GM20431 (cell line): Measurements from ENCODE around the gene NRXN3.
"Not testable (repeated sequence)": the region's sequence is repeated elsewhere in the genome, so short reads cannot be mapped to it uniquely, and the experiment has no call there.

Source experiments
- in situ Hi-C: fragments of 300-500 bp; cut with MseI, MboI; formaldehyde crosslinking; loops from one replicate; pipeline ENCODE4 v1.15.0; 2020; ENCODE audit warnings: low sequenced_read_pairs; ENCODE audit not compliant: unreplicated experiment

The NRXN3 gene

DNA sequence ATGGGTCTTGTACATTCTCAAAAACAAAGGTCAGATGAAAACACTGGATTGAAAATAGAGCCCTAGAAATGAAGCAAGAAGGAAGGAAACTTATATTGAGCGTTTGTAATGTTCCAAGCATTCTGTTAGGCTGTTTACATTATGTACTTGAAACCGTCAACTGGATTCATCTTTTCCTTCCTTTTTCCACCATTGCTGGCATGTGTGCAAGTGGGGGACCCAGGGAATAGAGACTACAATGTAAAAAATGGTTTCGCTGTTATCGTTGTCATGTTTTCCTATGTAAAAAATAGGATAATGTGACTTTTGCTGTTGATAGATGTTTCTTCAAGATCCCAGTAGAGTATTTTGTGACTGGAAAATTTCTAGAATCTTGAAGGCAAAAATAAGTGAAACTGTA is 913.2 kb downstream of the NRXN3 start:
- in situ Hi-C loops, result no loop called here

GRCh38 chr14:79084861-79085260 is 914.7 kb downstream of the NRXN3 start:
- in situ Hi-C loops, result no loop called here

GRCh38 chr14:79089576-79089975 is 919.4 kb downstream of the NRXN3 start:
- in situ Hi-C loops, result no loop called here

GRCh38 chr14:79090641-79091180 is 920.5 kb downstream of the NRXN3 start:
- in situ Hi-C loops, result no loop called here

DNA sequence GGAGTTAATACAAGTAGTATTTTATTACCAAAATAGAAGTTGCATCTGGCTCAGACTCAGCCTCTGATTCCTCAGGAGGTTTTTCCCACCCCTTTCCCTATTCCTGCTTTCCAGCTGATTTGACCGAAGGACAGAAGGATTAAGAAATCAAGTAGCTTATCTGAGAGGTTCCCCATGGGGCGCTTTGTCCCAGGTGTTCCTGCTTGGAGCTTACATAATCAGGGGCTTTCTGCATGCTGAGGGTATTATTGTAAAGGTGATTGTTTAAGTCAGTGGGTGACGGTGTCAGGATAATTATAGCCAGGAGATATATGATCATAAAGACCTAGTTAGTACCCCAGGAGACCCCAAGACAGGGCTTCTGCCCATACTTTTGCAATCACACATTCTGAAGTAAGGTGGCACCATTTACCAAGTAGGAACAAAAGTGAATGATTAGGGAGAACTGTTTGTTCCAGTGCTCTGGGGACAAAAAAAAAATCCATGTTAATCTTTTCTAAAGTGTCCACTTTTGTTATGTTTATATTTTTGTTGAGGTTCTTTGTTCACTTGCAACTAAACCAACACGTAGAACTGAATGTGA is 921.3 kb downstream of the NRXN3 start:
- in situ Hi-C loops, result no loop called here

GRCh38 chr14:79093531-79093930 is 923.4 kb downstream of the NRXN3 start:
- in situ Hi-C loops, result no loop called here

- in situ Hi-C loops, result no loop called here
Observed at GRCh38 chr14:79094951-79095350, 924.8 kb downstream of the NRXN3 start.

GRCh38 chr14:79096811-79097210 is 926.6 kb downstream of the NRXN3 start:
- in situ Hi-C loops, result no loop called here

- in situ Hi-C loops, result no loop called here
Observed at GRCh38 chr14:79098324-79098723, 928.2 kb downstream of the NRXN3 start.

GRCh38 chr14:79100578-79100977 is 930.4 kb downstream of the NRXN3 start:
- in situ Hi-C loops, result no loop called here

GRCh38 chr14:79101388-79101787 is 931.2 kb downstream of the NRXN3 start:
- in situ Hi-C loops, result no loop called here

GRCh38 chr14:79103764-79104163 is 933.6 kb downstream of the NRXN3 start:
- in situ Hi-C loops, result no loop called here

DNA sequence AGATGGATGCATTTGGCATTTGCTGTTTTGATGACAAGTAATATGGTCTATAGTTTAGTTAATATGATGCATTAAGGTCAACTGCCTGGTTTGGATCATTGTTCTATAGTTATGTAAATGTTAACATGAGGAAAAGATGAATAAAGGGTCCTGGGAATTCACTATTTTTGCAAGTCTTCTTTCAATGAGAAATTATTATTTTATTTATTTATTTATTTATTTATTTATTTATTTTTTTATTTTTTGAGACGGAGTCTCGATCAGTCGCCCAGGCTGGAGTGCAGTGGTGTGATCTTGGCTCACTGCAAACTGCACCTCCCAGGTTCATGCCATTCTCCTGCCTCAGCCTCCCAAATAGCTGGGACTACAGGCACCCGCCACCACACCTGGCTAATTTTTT is 940.4 kb downstream of the NRXN3 start:
- in situ Hi-C loops, result not testable (repeated sequence)

DNA sequence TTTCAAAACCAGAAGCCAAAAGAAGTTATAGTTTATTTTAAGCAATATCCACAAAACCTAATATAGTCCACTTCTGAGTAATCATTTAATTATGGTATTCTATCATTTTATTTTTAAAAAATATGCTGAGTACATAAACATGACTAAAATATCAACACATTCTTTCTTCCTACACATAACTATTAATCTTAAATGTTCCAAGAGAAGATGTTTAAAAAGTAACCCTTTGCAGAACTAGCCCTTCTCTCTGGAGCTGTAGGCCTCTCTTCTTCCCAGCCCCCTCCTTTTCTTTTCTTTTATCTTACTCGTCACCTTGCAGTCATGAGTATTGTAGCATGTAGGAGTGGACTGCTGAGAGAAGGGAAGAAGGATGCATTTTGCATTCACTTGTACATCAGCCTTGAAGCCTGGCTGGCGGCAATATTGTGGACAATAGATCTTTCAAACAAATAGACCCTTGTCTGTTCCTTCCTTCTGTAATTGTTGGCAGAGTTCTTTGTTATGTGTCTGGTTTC is 941.9 kb downstream of the NRXN3 start:
- in situ Hi-C loops, result no loop called here

- in situ Hi-C loops, result no loop called here
Observed at GRCh38 chr14:79117561-79117960, 947.4 kb downstream of the NRXN3 start.

DNA sequence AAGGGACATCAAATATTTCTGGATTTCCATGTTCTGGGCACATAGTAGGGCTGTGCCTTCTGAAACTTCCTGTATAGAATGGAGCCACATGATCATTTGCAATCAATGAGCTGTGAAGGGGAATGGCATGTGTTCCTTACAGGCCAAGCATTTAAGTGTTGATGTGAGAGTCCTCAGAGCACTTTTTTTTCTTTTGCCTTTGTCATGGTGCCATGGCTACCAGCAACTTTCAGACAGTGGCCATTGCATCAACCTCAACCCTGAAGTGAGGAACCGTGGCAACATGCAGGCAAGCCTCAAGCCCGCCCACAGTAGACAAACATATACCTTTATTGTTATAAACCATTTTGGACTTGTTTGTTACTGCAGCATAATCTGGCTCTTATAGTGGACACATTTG is 948.1 kb downstream of the NRXN3 start:
- in situ Hi-C loops, result no loop called here

- in situ Hi-C loops, result no loop called here
Observed at GRCh38 chr14:79134361-79134760, 964.2 kb downstream of the NRXN3 start.

DNA sequence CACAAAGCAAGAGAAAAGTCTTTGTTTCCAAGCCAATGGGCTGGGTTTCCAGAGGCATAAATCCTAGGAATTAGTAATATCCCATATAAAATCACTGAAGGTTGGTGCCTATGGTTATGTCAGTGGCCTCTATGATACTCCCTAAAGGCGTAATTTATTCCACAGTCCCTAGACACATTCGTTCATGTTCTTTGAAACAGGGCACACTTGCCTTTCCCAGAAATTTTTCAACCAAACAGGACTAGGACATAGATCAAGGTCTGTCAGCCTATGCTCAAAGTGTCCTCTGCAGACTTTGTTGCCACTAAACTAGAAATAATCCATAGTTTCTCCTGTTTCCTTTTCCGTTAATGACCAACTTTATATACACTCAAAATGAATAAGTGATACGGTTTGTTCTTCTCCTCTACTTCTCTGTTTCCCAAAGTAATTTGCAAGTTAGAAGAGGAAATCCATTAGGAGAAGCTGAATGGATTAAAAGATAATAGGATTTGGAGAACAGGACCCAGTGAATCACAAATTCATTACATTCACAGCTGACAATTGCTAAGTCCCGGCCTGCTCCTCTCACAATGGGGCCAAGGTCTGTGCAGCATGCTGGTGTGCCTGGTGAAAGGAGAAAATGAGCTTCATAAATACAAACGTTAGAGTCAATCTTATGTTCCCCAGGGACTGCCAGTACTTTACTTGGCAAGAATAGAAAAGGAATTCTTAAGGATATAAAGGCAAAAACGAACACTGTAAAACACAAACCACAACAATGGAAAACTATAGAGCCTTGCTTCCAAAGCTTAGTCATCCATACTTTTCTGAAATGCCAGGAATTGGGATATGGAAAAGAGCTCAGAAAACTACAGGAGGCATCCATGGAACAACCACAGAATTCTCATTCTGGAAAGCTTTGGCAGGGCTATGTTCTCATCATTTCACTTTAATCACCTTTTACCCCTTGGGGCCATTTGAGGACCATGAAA is 966.2 kb downstream of the NRXN3 start:
- in situ Hi-C loops, result no loop called here

DNA sequence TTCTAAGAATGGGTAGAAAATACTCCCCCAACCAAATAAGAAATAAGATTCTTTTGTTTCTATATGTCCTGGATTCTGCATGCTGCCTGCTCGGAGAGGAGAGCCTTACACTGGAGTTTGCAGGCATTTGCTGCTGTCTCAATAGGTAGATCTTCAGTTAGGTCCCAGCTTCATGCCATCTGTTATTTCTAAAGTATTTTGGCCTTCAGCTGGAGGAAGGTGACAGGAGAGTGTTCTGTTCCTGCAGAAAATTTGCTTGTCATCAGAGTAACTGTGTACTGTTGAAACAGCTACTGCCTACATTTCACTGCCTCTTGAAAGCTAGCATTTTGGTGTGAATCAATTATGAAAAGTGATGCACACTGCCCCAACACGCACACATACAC is 966.9 kb downstream of the NRXN3 start:
- in situ Hi-C loops, result no loop called here

DNA sequence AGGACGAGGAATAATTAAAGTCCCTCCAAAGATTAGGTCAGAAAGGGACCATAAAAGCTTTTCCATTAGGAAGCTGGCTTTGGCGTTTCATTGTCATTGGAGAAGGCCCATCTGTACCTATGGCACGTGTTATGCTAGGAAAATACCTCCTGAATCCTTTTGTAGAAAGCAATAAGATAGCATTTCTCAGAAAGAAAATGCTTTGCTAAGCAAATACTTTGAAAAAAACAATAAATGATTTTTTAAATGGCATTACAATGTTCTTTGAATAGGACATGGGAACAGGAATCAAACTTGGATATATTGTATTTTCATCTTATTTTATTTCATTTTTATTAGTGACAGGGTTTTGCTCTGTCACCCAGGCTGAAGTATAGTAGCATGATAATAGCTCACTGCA is 967.7 kb downstream of the NRXN3 start:
- in situ Hi-C loops, result no loop called here

DNA sequence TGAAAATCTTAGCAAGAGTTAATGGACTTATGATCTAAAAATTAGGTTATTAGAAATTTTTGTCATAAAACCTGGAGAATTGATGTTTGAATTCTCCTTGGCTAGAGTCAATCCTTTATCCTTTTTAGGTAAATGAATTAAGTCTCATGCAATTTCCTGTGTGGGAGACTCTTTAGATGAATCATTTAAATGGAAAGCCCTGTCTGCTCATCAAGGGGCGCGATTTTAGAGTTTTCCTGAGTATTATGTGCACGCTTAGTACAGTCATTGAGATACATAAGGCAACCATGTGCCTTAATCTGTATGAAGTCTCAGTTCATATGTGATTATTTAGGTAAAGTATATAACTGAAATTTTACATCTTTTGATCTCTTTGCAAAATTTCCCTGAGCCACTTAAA is 974.7 kb downstream of the NRXN3 start:
- in situ Hi-C loops, result no loop called here
